Smooth muscle cell (in vitro differentiated cells): ENCODE results near the gene ETDB. TPM values are rescaled to one million over a fixed set of nuclear protein-coding genes. Genes with fewer than 3 reads are reported as not detected.

ENCODE experiments used
- polyA plus RNA-seq: library from polyadenylated mRNA; unstranded; fragments of >200 nt; fragmentation: Nextera tagmentation; extraction: Ambion mirVana; gene quantifications from 2 replicates; pipeline ENCODE4 v1.2.1, GENCODE V29; 2016
- total RNA-seq: library from RNA; depleted of rRNA; stranded (reverse); fragments of >200 nt; gene quantifications from 2 replicates; pipeline ENCODE4 v1.2.3, GENCODE V29; 2014

The ETDB gene
- total and polyA plus RNA-seq, 2 experiments from 2014 or later: not detected

Other genes with a start within 250 kb of the ETDB start
- gene MOSPD1, start 205.3 kb downstream of the ETDB start, total RNA-seq: 30.7 TPM in 2 replicates
- 18.8 and 21.5 TPM in 2 replicates for gene MOSPD1, start 205.3 kb downstream of the ETDB start, polyA plus RNA-seq
- 1.3 and 2.0 TPM in 2 replicates for gene SMIM10, start 129.5 kb downstream of the ETDB start, total RNA-seq
- 1.7 and 2.7 TPM in 2 replicates for gene SMIM10, start 129.5 kb downstream of the ETDB start, polyA plus RNA-seq
- 13.3 and 14.6 TPM in 2 replicates for gene RTL8B, start 98.0 kb downstream of the ETDB start, total RNA-seq
- 27.7 and 30.1 TPM in 2 replicates for gene RTL8B, start 98.0 kb downstream of the ETDB start, polyA plus RNA-seq
- gene RTL8C, start 88.2 kb downstream of the ETDB start, total RNA-seq: 93.3 and 97.1 TPM in 2 replicates
- 434 and 442 TPM in 2 replicates for gene RTL8C, start 88.2 kb downstream of the ETDB start, polyA plus RNA-seq
- gene RTL8A, start 68.4 kb downstream of the ETDB start, total RNA-seq: 23.7 and 24.2 TPM in 2 replicates
- gene RTL8A, start 68.4 kb downstream of the ETDB start, polyA plus RNA-seq: 137 and 148 TPM in 2 replicates
- 3.7 and 3.9 TPM in 2 replicates for gene SMIM10L2B, start 21.8 kb downstream of the ETDB start, total RNA-seq
- 7.8 and 10.6 TPM in 2 replicates for gene SMIM10L2B, start 21.8 kb downstream of the ETDB start, polyA plus RNA-seq
- gene CT55, start 50.9 kb upstream of the ETDB start, total RNA-seq: not detected in 2 replicates
- not detected in 2 replicates for gene CT55, start 50.9 kb upstream of the ETDB start, polyA plus RNA-seq
- not detected in 2 replicates for gene ETDA, start 131.5 kb upstream of the ETDB start, total RNA-seq
- gene ETDA, start 131.5 kb upstream of the ETDB start, polyA plus RNA-seq: not detected in 2 replicates
- gene ETDC, start 189.0 kb upstream of the ETDB start, total RNA-seq: not detected in 2 replicates
- not detected in 2 replicates for gene ETDC, start 189.0 kb upstream of the ETDB start, polyA plus RNA-seq
- 7.9 and 8.2 TPM in 2 replicates for gene ZNF75D, start 223.6 kb upstream of the ETDB start, total RNA-seq
- 3.1 and 4.4 TPM in 2 replicates for gene ZNF75D, start 223.6 kb upstream of the ETDB start, polyA plus RNA-seq
- 7.5 and 12.4 TPM in 2 replicates for gene ZNF449, start 224.3 kb upstream of the ETDB start, total RNA-seq
- gene ZNF449, start 224.3 kb upstream of the ETDB start, polyA plus RNA-seq: 3.9 and 5.3 TPM in 2 replicates